B cell (primary cell): ENCODE results near the gene CD96. TPM values are rescaled to one million over a fixed set of nuclear protein-coding genes. Genes with fewer than 3 reads are reported as not detected.

Experiments used
- ATAC-seq: fragments of 200-7000 bp; cut with Tn5 transposase; one replicate; pipeline ENCODE4 v1.10.0; 2021; ENCODE audit warnings: low read depth, mild to moderate bottlenecking, moderate number of reproducible peaks, moderate library complexity
- CTCF ChIA-PET: fragments of 350-600 bp; sonication (Branson Sonifier 250); formaldehyde crosslinking; loops from one replicate; lab custom pipeline; 2021; ENCODE audit warnings: antibody characterized with exemption, inconsistent platforms; lab: Charles Lee
- POLR2A ChIA-PET: fragments of 350-600 bp; sonication (Branson Sonifier 250); formaldehyde crosslinking; loops from one replicate; lab custom pipeline; 2021; ENCODE audit warnings: antibody characterized with exemption; lab: Charles Lee
- DNase-seq: peaks from one replicate; pipeline ENCODE4 v3.0.0; 2013
- H2AFZ ChIP-seq: 2 replicates; pipeline ENCODE4 v1.6.1; 2012; ENCODE audit warnings: mild to moderate bottlenecking, low read depth, low read length; ENCODE audit not compliant: insufficient read depth, poor library complexity, severe bottlenecking
- H3K27ac ChIP-seq, 2 donors: 1 replicate in 1 of 2; 2 replicates in 1 of 2; pipeline ENCODE4 v1.5.1; 2012 to 2013; ENCODE audit warnings: low read length in 2 of 2, mild to moderate bottlenecking in 2 of 2, moderate library complexity in 1 of 2
- H3K27me3 ChIP-seq, 4 experiments: fragments of 200-600 bp in 1 of 4; sonication (generic) in 1 of 4; replicated peaks in 1 of 4; 1 replicate in 2 of 4; 2 replicates in 2 of 4; pipeline versions ENCODE4 v1.6.1 to v1.7.0; 2013 to 2016; ENCODE audit warnings: low read length in 3 of 4, mild to moderate bottlenecking in 2 of 4, mixed read lengths in 1 of 4, moderate library complexity in 1 of 4; ENCODE audit not compliant: insufficient read depth in 4 of 4, control insufficient read depth in 3 of 4; ENCODE audit errors: control extremely low read depth in 1 of 4
- H3K36me3 ChIP-seq, 2 experiments: replicated peaks in 1 of 2; 1 replicate in 1 of 2; 2 replicates in 1 of 2; pipeline versions ENCODE4 v1.6.1 to v1.7.1; 2013; ENCODE audit warnings: low read length in 1 of 2; ENCODE audit not compliant: insufficient read depth in 2 of 2, control insufficient read depth in 1 of 2; ENCODE audit errors: control extremely low read depth in 1 of 2, extremely low read depth in 1 of 2
- H3K4me1 ChIP-seq, 2 donors: fragments of 200-600 bp in 1 of 2; sonication (generic) in 1 of 2; 1 replicate in 1 of 2; 2 replicates in 1 of 2; pipeline versions ENCODE4 v1.5.1 to v1.6.1; 2013 to 2017; ENCODE audit warnings: low read length in 2 of 2; ENCODE audit not compliant: control insufficient read depth in 2 of 2, insufficient read depth in 2 of 2
- H3K4me2 ChIP-seq: replicated peaks from 2 replicates; pipeline ENCODE3; 2012; ENCODE audit warnings: mild to moderate bottlenecking, low read depth, low read length; ENCODE audit not compliant: poor library complexity, severe bottlenecking
- H3K4me3 ChIP-seq, 5 experiments: fragments of 200-600 bp in 1 of 5; sonication (generic) in 1 of 5; 1 replicate in 3 of 5; 2 replicates in 2 of 5; pipeline versions ENCODE4 v1.5.1 to v1.7.0; 2011 to 2016; ENCODE audit warnings: low read length in 4 of 5, mild to moderate bottlenecking in 4 of 5, low read depth in 2 of 5, control low read depth in 1 of 5, moderate library complexity in 1 of 5; ENCODE audit not compliant: insufficient read depth in 1 of 5; ENCODE audit errors: control extremely low read depth in 1 of 5, extremely low read depth in 1 of 5
- H3K79me2 ChIP-seq: fragments of 200-600 bp; sonication (generic); one replicate; pipeline ENCODE4 v1.6.0; 2016; ENCODE audit warnings: low read length; ENCODE audit not compliant: control insufficient read depth, insufficient read depth
- H3K9ac ChIP-seq: fragments of 200-600 bp; sonication (generic); 2 replicates; pipeline ENCODE4 v1.6.1; 2017; ENCODE audit warnings: mild to moderate bottlenecking, low read length, moderate library complexity
- H3K9me3 ChIP-seq, 3 donors: one replicate each; pipeline versions ENCODE4 v1.6.1 to v1.7.1; 2013; ENCODE audit warnings: low read length in 2 of 3; ENCODE audit not compliant: control insufficient read depth in 2 of 3, insufficient read depth in 1 of 3; ENCODE audit errors: control extremely low read depth in 1 of 3
- H4K20me1 ChIP-seq: 2 replicates; pipeline ENCODE4 v1.6.0; 2012; ENCODE audit warnings: mild to moderate bottlenecking, low read length; ENCODE audit not compliant: insufficient read depth, control insufficient read depth, poor library complexity, severe bottlenecking
- H3K27ac Mint-ChIP-seq: one replicate; pipeline ENCODE4 v1.8.0; 2021; ENCODE audit warnings: mixed read lengths
- H3K27me3 Mint-ChIP-seq: one replicate; pipeline ENCODE4 v1.8.0; 2021; ENCODE audit warnings: mixed read lengths
- H3K4me1 Mint-ChIP-seq: one replicate; pipeline ENCODE4 v1.8.0; 2021; ENCODE audit warnings: mixed read lengths
- H3K4me3 Mint-ChIP-seq: one replicate; pipeline ENCODE4 v1.8.0; 2021; ENCODE audit warnings: mixed read lengths
- H3K9me3 Mint-ChIP-seq: one replicate; pipeline ENCODE4 v1.8.0; 2022; ENCODE audit warnings: mixed read lengths; ENCODE audit not compliant: insufficient read depth
- CTCF ChIP-seq: fragments of 200-600 bp; IDR thresholded peaks from one replicate; pipeline ENCODE4 v1.8.0; 2022; ENCODE audit warnings: antibody characterized with exemption, mild to moderate bottlenecking
- EZH2 ChIP-seq: IDR thresholded peaks from 2 replicates; pipeline ENCODE4 v1.6.1; 2012; ENCODE audit warnings: borderline replicate concordance, low read depth, mild to moderate bottlenecking, moderate library complexity, low read length; ENCODE audit not compliant: insufficient read depth, poor library complexity, severe bottlenecking
- WGBS: methylation state at CpG from one replicate; pipeline ENCODE4 v1.1.5; 2013; ENCODE audit warnings: missing lambda C conversion rate; ENCODE audit not compliant: insufficient coverage; 5-methylcytosine and 5-hydroxymethylcytosine counted together
- intact Hi-C: fragments of 100-400 bp; cut with micrococcal nuclease; formaldehyde crosslinking; loops from one replicate; pipeline ENCODE4 v1.10.0; 2022
- polyA plus RNA-seq: library from polyadenylated mRNA; depleted of rRNA; stranded (reverse); fragments of >200 nt; gene quantifications from 2 replicates; pipeline ENCODE4 v1.2.3, GENCODE V29; 2012
- total RNA-seq, 2 donors: library from RNA; stranded (reverse); fragments of 120-200 nt in 1 of 2; gene quantifications; 1 replicate in 1 of 2; 2 replicates in 1 of 2; pipeline versions ENCODE4 v1.2.3 to v1.2.4, GENCODE V29; 2013 to 2022

CD96 gene
- total and polyA plus RNA-seq, 2 donors (not counting 1 experiment from before 2014, with no cell fraction given), result 21.4 to 56.2 TPM

- no peaks in the 10 kb centered on the region for H4K20me1 ChIP-seq
- peaks cover 27% of the 10 kb centered on the region for H3K79me2 ChIP-seq
- H3K9ac ChIP-seq, result no peak overlapping the region
- H2AFZ ChIP-seq, result no peak overlapping the region
- POLR2A ChIA-PET, result no interaction called here
- H3K27ac ChIP-seq, result no peak overlapping the region
- no peaks in the 10 kb centered on the region for H3K9me3 Mint-ChIP-seq
- CTCF ChIA-PET, result interaction anchor here (0.5 to 5.8 kb wide), 16 partner anchors 7 to 320 kb away, joined by 3 to 65 read pairs (median 4); no protein-coding TSS in a partner anchor
- H3K4me2 ChIP-seq, result peak overlapping the region; percentile 3
- intact Hi-C loops, result no loop called here
- peaks cover 22% of the 10 kb centered on the region for H3K4me1 Mint-ChIP-seq
- no CpG with 5 or more reads among the region's 8 CpGs for WGBS
- H3K4me3 Mint-ChIP-seq, result peak overlapping the region; percentile 53
- no peak for DNase-seq
- no peaks in the 10 kb centered on the region for H3K27me3 Mint-ChIP-seq
- H3K27ac Mint-ChIP-seq, result peak overlapping the region; percentile 16
- TF ChIP-seq CTCF, result no peak
- TF ChIP-seq EZH2, result no peak
- ATAC-seq, result peak; percentile 69
- H3K4me1 ChIP-seq, result peaks cover 2 to 19% of the 10 kb centered on the region in 2 donors
- H3K9me3 ChIP-seq, result no peaks in the 10 kb centered on the region
- H3K36me3 ChIP-seq, result no peaks in the 10 kb centered on the region
- H3K4me3 ChIP-seq, result no peak overlapping the region
- H3K27me3 ChIP-seq, result no peaks in the 10 kb centered on the region
Observed at GRCh38 chr3:111692593-111693552, 150.9 kb downstream of the CD96 start.

DNA sequence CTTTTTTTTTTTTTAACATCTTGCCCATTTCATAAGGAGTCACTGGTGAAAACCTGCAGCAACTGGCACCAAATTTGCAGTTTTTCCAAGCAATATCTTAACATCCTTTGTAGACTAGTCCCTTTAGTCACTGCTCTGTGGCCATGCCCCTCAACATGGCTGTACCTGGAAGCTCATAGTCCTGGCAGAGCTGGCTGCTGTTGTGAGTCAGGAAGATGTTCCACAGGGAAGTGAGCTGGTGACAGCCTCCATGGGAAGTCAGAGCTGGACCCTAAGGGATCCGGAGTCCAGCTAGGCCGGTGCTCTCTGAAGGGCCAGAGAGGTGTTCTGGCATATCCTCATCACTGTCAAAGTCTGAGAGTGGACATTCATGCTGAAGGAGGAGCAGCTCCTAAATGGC, 152.5 kb downstream of the CD96 start:
- 100% methylated on average over 2 of the region's 2 CpGs for WGBS
- Histone ChIP-seq H2AFZ (no peak overlapping the region), H3K4me2 (no peak overlapping the region), H3K79me2 (peaks cover 30% of the 10 kb centered on the region), H3K36me3 (no peaks in the 10 kb centered on the region), H3K9ac (no peak overlapping the region), H3K9me3 (no peaks in the 10 kb centered on the region), H3K27ac (no peak overlapping the region), H3K4me3 (no peak overlapping the region), H4K20me1 (no peaks in the 10 kb centered on the region), H3K27me3 (no peaks in the 10 kb centered on the region), H3K4me1 (peaks cover 2 to 19% of the 10 kb centered on the region in 2 donors)
- H3K27ac Mint-ChIP-seq, result no peak overlapping the region
- no peak for TF ChIP-seq CTCF
- no peak for TF ChIP-seq EZH2
- ATAC-seq (no peak), DNase-seq (no peak)
- no peaks in the 10 kb centered on the region for H3K27me3 Mint-ChIP-seq
- ChIA-PET CTCF (interaction anchor here (0.7 to 5.8 kb wide), 10 partner anchors 9 to 318 kb away, joined by 3 to 65 read pairs (median 4); no protein-coding TSS in a partner anchor), POLR2A (no interaction called here)
- peaks cover 24% of the 10 kb centered on the region for H3K4me1 Mint-ChIP-seq
- no peaks in the 10 kb centered on the region for H3K9me3 Mint-ChIP-seq
- H3K4me3 Mint-ChIP-seq, result no peak overlapping the region
- intact Hi-C loops, result no loop called here
